GM21423 (cell line): ENCODE results near the gene C1orf159.
A peak's percentile ranks its signal among the peaks of the same experiment; 100 is the strongest.
"Not testable (repeated sequence)": the region's sequence is repeated elsewhere in the genome, so short reads cannot be mapped to it uniquely, and the experiment has no call there.

Experiments
- ATAC-seq: cut with Tn5 transposase; IDR thresholded peaks from one replicate; pipeline ENCODE4 v1.9.1; 2021; ENCODE audit warnings: mild to moderate bottlenecking, moderate library complexity; ENCODE audit not compliant: unreplicated experiment

Gene C1orf159

GRCh38 chr1:1115786-1116700, at the start of gene C1orf159:
TSS of gene C1orf159 (minus strand) at chr1:1116089. CDS start at chr1:1091543, 24,546 bp downstream.
- ATAC-seq = peak; percentile 94

GRCh38 chr1:1165485-1165884, 49.6 kb upstream of the C1orf159 start:
- no peak for ATAC-seq

- ATAC-seq = no peak
These were observed 49.0 kb upstream of the C1orf159 start for GRCh38 chr1:1164701-1165451.

GRCh38 chr1:1164361-1164700, 48.4 kb upstream of the C1orf159 start:
- ATAC-seq = no peak

- no peak for ATAC-seq
These were observed 47.7 kb upstream of the C1orf159 start for GRCh38 chr1:1163538-1164070.

- no peak for ATAC-seq
These were observed 47.0 kb upstream of the C1orf159 start for GRCh38 chr1:1162597-1163537.

- ATAC-seq = no peak
These were observed 45.8 kb upstream of the C1orf159 start for GRCh38 chr1:1161683-1162079.

- ATAC-seq = no peak
These were observed 45.3 kb upstream of the C1orf159 start for GRCh38 chr1:1161078-1161682.

- no peak for ATAC-seq
These were observed 44.5 kb upstream of the C1orf159 start for GRCh38 chr1:1160281-1160930.

GRCh38 chr1:1157914-1158710, 42.2 kb upstream of the C1orf159 start:
- peak; percentile 43 for ATAC-seq

GRCh38 chr1:1157426-1157913, 41.6 kb upstream of the C1orf159 start:
- ATAC-seq = peak; percentile 32

- no peak for ATAC-seq
These were observed 41.1 kb upstream of the C1orf159 start for GRCh38 chr1:1157033-1157365.

GRCh38 chr1:1156140-1157032, 40.5 kb upstream of the C1orf159 start:
- no peak for ATAC-seq

GRCh38 chr1:1155258-1155657, 39.4 kb upstream of the C1orf159 start:
- no peak for ATAC-seq

- no peak for ATAC-seq
These were observed 38.0 kb upstream of the C1orf159 start for GRCh38 chr1:1153874-1154273.

- not testable (repeated sequence) for ATAC-seq
These were observed 37.3 kb upstream of the C1orf159 start for GRCh38 chr1:1153215-1153614.

GRCh38 chr1:1152431-1152830, 36.5 kb upstream of the C1orf159 start:
- ATAC-seq = not testable (repeated sequence)

- no peak for ATAC-seq
These were observed 35.4 kb upstream of the C1orf159 start for GRCh38 chr1:1151306-1151705.
